ENCODE results near the gene SHISAL1.

DNA sequence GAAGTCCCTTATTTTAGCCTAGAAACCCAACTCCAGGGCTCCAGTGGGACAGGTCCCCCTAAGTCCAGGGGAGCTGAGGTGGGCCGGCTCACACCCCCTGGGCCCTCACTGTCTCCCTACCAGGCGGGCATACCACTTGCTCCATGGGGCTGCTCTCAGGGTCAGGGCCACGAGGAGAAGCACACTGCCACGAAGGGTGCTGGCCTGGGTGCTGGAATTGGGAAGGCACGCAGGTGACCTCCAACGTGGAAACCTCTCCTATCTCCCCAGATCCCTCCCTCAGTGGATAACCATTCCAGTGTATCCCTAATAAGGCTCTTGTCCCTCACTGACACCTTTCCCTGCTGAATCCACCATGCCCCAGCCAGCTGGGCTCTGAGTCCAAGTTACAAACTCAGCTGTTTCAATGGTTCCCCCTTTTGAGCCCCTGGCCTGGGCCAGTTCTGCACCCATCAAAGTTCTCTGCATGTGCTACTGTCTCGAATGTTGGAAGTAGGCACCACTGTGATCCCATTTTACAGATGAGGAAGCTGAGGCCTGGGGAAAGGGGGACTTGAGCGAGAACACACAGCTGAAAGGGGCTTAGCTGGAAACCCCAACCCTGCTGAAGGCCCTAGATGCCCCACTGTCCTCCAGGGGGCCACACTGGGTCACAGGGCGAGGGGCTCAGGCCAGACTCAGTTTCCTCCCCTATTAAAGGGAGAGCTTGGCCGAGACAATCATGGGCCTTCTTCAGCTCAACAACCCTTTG lies 1.5 kb downstream of the SHISAL1 start:
- TF ChIP-seq, protein P1, sequence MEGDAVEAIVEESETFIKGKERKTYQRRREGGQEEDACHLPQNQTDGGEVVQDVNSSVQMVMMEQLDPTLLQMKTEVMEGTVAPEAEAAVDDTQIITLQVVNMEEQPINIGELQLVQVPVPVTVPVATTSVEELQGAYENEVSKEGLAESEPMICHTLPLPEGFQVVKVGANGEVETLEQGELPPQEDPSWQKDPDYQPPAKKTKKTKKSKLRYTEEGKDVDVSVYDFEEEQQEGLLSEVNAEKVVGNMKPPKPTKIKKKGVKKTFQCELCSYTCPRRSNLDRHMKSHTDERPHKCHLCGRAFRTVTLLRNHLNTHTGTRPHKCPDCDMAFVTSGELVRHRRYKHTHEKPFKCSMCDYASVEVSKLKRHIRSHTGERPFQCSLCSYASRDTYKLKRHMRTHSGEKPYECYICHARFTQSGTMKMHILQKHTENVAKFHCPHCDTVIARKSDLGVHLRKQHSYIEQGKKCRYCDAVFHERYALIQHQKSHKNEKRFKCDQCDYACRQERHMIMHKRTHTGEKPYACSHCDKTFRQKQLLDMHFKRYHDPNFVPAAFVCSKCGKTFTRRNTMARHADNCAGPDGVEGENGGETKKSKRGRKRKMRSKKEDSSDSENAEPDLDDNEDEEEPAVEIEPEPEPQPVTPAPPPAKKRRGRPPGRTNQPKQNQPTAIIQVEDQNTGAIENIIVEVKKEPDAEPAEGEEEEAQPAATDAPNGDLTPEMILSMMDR (IDR thresholded peaks at IDR 0.05) = no peak
- TF ChIP-seq POLR2A (IDR thresholded peaks at IDR 0.05) = no peak
